ENCODE data around the gene NKIRAS2.
"Not testable (repeated sequence)": the region's sequence is repeated elsewhere in the genome, so short reads cannot be mapped to it uniquely, and the experiment has no call there.

Gene NKIRAS2

DNA sequence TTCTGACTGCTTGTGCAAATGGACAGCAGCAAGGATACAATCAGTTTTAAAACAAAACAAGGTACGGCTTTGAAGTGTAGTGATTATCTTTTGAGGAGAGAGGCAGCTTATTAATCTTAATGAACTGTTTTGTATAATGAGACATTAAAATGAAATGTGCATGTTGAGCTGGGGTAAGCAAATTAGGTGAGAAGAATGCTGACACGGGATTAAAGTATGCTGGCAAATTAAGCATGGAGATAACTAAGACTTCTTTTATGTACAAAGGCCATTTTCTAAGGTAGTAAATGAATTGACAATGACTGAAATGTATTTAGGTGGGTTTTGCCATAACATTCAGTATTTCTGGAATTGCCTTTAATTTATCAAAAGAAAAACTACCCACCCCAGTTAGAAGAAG lies 21.4 kb upstream of the NKIRAS2 start:
- DNase-seq (ENCODE audit: low read depth): no peak

DNA sequence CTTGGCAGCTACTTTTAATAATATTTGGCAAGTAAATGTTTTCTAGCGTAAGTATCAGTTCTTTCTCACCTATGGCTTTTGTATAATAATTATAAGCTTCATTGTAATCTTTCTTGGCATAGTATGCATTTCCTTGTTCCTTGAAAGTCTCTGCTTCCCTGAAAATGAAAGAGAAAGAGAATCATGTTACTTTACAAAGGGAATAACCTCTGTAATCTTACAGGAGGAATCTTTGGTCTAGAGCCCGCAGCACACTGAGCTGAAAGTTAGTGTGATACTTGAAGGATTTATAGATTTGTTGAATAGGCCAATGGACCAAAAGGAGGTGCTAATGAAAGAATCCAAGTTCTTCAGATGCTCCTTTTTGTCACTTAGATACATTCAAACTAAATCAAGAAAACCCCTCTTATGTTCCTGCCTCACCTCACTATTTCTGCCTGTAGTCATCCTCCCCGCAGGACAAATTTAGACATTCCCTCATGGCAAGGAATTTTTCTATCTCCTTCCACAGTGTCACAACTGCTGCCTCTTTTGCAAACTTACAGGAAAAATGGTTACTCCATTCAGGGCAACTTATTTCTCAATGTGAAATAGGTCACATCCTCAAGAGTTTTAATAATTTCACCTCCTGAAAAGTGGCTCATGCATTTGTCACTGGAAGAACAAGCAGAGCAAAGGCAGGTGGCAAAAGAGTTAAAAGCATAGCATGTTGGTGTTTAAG lies 19.3 kb upstream of the NKIRAS2 start:
- no peak for DNase-seq (ENCODE audit: low read depth)

DNA sequence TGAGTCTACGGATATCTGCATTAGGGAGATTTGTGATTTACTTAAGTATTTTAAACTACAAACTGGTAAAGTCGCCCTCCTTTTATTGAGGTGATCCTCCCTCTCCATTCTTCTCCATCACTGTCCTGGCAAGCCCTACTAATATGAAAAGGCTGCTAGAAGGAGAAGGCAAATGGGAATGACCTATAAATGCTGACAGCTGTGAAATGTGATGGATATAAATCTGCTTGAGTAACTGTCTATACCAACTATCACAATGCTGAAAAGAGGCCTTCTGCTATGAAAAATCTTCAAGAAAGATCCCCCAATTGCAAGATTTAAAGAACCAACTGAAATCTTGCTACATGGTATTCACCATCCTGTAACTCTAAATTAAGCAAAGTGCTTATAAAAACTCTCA lies 18.2 kb upstream of the NKIRAS2 start:
- DNase-seq (ENCODE audit: low read depth): no peak

DNA sequence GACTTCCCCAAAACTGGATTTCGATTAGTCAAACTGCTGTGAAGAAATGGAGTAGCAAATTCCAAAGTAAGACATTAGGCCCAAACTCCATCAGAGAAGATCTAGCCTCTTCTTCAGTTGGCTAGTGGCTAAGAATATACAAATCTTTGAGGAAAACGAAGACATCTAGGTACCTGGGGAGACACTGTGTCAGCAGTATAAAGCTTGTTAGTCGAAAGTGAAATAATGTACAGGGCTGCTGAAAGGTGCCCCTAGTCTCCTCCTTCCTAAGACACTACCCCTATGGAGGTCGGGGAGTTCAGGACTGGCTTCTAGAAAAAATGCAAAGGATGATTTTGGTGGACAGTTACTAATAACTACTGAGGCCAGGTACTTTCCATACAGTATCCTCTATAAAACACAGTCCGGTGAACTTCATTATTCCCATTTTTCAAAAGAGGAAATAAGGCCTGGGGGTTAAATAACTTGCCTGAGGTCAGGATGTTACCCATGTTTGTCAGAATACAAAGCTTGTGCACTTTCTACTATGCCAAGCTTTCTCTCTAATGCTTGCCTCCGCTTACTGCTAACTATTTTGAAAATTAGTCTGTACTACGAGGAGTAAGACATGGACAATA lies 17.6 kb upstream of the NKIRAS2 start:
- DNase-seq (ENCODE audit: low read depth): no peak

DNA sequence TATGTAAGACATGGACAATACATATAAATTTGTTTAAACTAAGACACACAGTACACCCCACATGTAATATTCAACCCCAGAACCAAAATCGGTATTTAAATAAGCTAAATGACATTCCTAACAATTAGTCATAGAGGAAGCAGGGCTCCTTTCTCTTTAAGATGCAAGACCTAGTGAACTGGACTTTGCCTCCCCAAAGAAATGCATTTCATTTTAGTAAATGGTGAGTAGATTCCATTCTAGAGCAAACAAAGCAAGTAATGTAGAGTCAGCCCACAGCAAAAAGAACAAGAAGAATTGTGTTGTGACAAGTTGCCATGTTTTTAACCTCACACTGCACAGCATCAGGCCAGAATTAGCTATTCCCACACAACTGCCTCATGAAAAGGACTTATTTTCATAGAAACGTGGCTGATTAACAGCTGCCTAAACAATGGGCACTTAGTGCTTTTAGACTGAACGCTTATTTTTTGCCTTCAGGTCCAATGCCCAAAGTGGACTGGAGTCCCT lies 17.0 kb upstream of the NKIRAS2 start:
- no peak for DNase-seq (ENCODE audit: low read depth)

DNA sequence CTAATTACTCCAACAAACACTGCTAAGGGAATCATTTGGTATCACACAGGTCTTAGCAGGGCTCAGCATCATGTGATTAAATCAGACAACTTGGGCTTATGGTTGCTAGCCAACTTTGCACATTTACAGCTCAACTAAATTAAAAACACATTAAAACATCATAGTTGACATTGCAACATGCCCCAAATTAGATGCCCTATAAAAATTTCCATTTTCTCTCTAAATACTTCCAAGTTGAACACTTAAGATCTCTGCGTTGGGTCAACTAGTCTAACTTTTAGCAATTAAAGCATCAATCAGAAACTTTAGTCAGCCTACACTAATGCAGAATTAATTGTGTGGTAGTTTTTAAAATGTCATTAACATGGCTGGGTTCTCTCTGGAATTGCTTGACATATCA lies 14.7 kb upstream of the NKIRAS2 start:
- DNase-seq (ENCODE audit: low read depth): no peak

DNA sequence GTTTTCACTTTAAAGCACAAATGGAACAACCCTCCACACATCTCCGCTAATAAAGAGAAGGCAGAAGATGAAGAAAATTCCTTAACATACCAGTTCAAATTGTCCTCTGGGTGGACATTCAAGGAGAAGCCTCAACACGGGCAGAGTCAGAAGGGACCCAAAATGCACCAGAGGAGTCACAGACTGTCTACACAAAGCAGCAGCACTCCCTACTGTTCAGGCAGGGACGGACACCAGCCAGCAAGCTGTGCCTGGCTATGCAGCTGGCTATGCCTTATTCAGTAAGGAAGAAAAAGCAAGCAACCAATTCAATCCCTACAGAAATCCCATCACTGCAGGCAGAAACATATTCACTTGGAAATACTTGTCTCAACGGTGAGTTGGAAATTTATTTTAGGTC lies 10.7 kb upstream of the NKIRAS2 start:
- DNase-seq (ENCODE audit: low read depth): no peak

DNA sequence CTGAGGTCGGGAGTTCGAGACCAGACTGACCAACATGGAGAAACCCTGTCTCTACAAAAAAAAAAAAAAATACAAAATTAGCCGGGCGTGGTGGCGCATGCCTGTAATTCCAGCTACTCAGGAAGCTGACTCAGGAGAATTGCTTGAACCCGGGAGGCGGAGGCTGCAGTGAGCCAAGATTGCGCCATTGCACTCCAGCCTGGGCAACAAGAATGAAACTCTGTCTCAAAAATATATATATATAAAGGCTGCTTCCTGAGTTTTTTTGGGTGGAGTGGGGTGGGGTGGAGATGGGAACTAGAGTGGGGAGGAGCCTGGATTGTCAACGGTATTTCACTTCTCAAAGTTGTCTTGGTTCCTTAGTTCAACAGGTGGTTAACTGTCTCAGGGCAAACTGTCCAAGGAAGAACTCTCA lies 9.6 kb upstream of the NKIRAS2 start:
- DNase-seq (ENCODE audit: low read depth): not testable (repeated sequence)

DNA sequence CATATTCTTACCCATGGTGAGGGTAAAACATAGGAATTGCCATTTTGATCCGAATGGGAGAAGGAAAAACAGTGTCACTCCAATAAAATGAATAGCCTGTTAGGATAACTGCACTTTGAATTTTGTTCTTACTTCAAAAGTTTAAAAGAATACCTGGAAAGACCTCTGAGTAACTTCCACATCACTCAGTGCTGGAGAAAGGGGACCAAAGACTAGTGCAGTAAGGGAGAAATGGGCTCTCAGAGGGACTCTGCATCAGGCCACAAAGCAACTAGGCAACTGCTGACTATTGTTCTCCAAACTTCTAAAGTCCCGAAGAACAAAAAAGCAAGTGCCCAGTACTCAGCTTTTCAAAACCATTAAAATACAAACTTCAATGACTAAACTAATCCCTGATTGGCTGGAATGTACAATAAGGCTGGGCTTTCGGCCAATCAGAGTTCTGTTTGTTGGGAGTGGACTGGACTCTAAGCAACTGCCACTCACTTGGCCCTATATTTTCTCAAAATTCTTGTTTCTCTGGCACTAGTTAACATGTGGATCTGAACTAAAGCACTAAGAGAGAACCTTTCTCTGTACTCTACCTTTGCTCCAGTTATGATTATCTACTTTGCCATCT lies 8.9 kb upstream of the NKIRAS2 start:
- DNase-seq (ENCODE audit: low read depth): no peak

DNA sequence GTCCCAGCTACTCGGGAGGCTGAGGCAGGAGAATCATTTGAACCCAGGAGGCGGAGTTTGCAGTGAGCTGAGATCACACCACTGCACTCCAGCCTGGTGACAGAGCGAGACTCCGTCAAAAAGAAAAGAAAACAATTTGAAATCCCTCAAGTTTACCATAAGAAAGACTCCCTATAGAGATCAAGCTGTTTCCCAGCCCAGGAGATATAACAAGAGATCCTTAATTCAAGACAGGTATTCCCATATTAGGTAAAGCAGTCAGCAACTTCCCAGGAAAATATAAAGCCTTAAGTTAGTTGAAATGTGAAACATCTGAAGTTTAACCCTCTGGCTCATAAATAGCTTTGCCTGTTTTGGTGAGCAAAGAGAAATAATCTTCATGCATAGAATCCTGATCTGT lies 7.5 kb upstream of the NKIRAS2 start:
- not testable (repeated sequence) for DNase-seq (ENCODE audit: low read depth)

DNA sequence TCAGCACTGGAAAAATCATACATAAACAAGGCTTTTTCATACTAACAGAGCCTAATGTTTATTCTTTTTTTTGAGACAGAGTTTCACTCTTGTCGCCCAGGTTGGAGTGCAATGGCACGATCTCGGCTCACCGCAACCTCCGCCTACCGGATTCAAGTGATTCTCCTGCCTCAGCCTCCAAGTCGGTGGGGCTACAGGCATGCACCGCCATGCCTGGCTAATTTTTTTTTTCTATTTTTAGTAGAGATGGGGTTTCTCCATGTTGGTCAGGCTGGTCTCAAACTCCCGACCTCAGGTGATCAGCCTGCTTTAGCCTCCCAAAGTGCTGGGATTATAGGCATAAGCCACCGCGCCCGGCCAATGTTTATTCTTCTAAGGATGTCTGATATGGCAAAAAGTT lies 6.2 kb upstream of the NKIRAS2 start:
- not testable (repeated sequence) for DNase-seq (ENCODE audit: low read depth)

DNA sequence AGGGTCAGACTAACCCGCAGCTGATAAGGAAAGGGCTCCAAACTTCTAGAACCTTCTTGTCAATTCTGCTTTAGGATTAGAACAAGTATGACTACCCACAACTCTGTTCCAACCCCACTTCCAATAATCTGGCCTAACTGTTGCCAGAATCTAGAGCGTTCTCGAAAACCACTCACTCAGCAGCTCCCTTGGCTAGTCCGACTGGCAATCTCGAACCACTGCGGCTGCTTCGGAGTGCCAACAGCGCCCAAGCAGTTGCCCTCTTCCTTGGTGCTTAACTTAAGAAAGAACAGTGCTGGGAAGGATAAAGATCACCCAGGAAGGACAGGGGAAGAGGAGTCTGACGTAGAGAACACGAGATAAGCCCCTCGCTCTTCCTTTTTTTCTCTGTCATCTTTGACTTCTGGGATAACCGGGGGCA lies 3.5 kb upstream of the NKIRAS2 start:
- no peak for DNase-seq (ENCODE audit: low read depth)

DNA sequence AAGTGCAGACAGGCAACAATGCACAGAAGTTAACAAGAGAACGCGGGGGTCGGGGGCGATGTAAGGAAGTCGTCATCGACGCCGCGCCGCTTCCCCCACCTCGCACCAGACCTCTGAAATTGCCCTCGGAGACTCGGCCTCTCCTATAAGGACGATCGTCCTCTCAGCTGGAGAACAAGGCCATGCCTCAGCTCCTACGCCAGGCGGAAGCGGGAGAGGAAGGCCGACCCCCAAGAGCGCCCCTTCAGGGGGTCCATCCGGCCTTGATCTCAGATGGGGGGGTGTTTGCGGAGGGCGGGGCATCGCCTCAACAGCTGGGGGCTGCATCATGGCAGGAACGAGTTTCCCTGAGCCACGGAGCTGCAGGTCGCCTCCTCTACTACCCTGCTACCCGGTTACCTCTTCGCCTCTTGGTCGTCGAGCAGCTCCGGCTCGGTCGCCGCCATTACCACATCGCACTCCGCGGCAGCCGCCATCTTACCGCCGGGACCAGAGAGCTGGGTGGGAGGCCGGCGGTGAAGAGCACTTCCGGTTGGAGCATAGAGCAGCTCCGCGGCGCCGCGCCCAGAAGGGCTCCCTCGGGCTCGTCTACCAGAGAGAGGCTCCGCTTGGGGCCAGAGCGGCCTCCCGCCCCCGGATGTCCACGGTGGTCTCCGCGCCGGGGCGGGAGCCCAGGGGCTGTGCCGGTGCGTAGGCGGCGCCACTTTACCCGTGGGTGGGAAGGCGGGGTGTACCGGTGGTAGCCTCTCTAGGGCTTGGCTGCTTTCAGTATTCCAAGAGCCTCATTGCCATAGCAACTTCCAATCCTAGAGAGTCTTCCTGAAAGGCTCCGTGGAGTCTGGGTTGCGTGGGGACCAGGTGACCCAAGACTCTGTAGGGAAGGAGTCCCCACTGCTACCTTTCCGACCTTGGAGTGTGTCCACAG lies 2.7 kb upstream of the NKIRAS2 start, which contains the start of gene DNAJC7:
TSS of gene DNAJC7 (minus strand) at position 499 of the 925 bp plus-strand sequence. CDS start at position 476, 23 bp downstream.
- DNase-seq (ENCODE audit: low read depth): peak; percentile 77

DNA sequence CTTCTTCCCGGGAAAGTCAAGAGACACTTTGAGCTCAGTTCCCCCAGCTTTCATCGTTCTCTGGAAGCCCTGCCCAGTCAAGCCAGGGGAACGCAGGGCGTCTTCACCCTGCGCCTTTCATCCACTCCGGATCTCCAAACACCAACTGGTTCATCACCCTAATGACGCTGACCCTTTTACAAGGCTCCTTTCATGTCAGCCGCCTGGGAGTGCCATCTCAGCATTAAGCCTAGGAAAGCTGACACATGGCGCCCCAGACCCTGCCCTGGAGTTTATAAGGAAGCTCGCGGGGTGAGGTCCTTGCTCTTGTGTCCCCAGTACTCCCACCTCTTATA lies 2.1 kb upstream of the NKIRAS2 start:
- no peak for DNase-seq (ENCODE audit: low read depth)

DNA sequence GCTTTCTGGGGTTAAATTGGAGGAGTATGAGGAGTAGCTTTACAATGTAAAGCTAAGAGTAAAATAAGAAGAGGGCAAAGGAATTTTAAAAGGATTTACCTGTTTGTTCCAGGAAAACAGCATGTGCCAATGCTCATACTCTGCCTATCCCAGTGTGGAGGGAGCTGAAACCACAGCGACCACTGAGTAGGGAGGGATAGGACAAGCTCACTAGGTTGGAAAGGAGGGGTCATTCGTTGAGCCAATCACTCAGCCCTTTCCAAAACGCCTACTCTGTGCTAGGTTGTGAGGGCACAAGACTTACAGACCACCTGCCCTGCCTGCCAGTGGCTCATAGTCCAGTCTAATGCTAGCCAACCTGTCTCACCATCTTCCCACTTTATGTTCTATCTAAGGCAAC lies 1.6 kb upstream of the NKIRAS2 start:
- DNase-seq (ENCODE audit: low read depth): no peak

DNA sequence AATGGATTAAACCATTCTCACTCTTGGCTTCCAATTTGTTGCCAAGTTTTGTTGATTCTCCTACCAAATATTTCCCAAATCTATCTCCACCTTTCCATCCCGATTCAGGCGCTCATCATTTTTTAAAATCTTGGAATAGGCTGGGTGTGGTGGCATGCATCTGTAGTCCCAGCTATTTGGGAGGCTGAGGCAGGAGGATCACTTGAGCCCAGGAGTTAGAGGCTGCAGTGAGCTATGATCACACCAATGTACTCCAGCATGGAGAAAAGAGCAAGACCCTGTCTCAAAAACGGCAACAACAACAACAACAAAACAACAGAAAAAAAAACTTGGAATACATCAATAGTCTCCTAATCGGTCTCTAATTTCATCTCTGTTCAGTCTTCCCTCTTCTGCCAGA lies 902 bp upstream of the NKIRAS2 start:
- no peak for DNase-seq (ENCODE audit: low read depth)

DNA sequence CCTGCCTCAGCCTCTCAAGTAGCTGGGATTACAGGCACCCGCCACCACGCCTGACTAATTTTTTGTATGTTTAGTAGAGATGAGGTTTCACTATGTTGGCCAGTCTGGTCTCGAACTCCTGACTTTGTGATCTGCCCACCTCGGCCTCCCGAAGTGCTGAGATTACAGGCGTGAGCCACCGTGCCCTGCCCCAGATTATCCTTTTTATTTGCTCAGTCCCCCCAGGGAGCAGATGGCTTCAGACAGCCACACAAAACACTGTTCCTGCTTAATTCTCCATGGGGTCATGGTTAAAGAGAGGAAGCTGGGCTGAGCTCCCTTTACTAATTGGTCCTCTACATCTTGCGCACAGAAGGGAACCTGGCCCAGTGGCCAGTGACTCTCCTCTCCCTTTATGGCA lies 955 bp downstream of the NKIRAS2 start:
- DNase-seq (ENCODE audit: low read depth): not testable (repeated sequence)

DNA sequence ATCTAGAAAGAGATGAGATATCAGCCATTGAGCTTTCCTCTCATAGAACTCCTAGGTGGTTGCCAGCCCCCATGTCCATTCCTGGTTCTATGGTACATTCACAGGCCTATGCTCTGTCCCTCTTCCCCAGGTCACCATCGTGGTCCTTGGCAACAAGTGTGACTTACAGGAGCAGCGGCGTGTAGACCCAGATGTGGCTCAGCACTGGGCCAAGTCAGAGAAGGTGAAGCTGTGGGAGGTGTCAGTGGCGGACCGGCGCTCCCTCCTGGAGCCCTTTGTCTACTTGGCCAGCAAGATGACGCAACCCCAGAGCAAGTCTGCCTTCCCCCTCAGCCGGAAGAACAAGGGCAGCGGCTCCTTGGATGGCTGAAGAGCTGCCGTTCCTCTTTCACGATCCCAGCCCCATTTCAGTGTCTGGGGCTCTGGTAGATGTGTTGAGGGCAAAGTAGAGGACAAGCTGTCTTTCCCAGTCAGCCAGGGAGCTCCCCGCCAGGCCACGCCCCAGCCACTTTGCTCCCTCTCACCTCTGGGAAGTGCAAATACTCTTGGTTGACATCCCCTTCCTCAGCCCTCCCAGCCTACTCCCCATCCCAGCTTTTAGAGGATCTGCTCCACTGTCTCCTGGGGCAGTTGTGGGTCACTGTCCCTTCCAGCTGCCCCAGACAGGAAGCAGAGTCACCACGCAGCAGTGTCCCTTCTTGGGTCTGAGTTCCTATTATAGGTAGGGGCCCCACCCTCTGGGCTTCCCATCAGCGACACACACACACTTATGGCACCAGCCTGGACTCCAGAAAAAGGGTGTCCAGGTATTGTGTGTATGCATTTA lies 3.8 kb downstream of the NKIRAS2 start:
- no peak for DNase-seq (ENCODE audit: low read depth)

DNA sequence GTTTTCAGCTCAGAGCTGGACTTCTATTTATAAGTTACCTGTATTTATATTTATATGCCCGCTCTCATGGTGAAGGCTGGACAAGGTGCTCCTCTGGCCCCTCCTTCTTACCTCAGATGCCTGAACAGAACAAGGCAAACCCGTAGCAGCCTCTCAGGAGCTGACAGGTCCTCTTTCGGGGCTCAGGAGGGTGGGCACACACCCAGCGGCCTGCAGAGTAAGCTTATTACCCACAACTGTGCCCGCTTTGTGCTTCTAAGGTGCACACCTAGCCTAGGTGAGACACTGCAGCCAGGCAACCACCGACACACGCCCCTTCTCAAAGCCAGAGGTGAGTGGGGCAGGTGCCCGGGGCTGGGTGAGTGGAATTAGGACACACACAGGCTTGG lies 5.3 kb downstream of the NKIRAS2 start:
- no peak for DNase-seq (ENCODE audit: low read depth)

DNA sequence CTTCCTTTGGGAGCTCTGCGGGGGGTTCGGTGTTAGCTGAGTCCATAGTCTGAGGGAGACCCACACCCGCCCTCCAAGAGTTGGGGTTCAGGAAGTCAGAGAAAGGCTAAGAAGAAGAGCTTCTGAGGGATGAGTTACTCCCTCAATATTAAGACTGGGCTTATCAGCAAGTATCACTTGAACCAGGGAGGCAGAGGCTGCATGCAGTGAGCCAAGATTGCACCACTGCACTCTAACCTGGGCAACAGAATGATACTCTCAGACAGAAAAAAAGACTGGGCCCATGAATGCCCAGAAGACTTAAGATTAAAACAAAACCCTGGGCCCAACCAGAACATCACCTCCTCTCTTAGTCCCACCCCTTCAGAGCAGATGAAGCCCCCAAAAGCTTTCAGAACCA lies 6.0 kb downstream of the NKIRAS2 start:
- DNase-seq (ENCODE audit: low read depth): no peak

DNA sequence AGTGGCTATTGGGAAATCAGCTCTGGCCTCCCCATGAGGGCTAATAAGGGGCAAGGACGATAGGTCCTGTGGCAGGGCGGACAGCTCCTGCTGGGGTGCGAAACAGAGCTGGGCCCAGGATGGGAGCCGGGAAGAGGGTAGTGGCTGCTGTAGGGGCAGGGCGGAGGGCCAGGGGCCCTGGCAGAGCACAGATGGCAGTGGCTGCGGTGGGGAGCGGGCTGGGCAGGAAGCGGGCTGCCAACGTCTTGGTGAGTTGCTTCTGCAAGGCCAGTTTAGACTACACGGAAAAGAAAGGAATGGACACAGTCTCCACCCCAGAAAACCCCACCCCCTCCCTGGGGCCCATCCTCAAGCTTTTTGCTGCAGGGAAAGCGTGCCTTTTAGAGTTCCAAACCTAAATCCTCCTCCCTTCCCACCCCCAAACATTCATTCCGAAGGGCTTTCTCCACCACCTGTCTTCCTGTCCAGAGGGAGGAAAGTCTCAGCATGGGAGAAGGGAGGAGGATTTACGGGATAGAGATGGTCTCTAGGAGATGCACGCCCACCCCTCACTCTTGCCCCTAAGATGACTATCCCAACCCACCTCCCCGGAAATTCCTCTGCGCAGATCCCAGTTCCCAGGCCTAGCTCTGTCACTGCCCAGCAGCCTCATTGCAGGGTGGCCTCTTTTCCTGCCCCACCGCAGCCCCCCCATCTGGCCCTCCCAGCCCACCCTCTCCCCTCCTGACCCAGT lies 7.1 kb downstream of the NKIRAS2 start:
- no peak for DNase-seq (ENCODE audit: low read depth)
